CD4-positive, alpha-beta T cell treated with Interleukin-1 beta for 1 hour (primary cell): Measurements from ENCODE around the gene TMPRSS6.

Source experiments
- DNase-seq, 2 donors: peaks; one replicate each; pipeline ENCODE4 v3.0.0-alpha.2; 2020 to 2022

The TMPRSS6 gene

DNA sequence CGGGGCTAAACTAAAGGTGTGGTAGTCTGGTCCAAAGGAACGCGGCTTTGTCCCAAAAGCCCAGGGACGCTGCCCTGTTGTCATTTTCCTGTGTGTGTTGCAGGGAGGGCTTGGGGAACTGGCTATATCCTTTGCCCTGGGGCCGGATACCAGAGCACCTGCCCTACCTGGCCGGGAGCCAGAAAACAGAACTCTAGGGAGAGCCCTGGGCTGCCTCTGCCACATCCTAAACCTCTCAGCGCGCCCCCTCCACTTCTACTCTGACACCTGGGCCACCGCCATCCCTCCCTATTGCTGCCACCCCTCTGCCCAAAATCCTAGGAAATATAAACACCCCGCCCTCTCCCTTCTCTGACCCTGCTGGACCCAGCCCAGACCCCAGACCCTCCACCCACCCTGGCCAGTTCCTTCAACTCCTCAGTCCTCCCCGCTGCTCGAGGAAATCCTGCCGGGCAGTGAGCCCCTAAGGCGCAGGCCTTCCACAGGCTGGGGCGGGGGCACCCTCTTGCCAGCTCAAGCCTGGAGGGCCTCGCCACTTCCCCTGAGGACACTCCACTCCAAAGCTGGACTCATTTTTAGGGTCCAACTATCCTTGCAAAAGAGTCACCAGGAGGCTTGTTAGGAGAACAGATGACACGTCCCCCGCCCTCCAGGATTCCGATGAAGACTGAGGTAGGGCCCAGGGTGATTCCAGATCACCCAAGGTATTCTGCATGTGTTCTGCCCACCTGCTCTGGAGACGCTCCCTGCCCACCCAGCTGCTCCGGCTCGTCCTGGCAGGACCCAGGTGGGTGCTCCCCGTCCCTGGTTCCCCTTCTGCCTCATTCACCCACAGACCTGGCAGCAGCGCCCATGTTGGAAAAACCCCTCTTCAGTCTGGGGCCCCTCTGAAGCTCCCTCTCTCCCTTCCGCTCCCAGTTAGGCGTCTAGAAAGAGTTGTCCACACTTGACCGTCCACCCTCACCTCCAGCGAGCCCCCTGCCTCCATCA, 45.8 kb downstream of the TMPRSS6 start:
- no peak for DNase-seq

DNA sequence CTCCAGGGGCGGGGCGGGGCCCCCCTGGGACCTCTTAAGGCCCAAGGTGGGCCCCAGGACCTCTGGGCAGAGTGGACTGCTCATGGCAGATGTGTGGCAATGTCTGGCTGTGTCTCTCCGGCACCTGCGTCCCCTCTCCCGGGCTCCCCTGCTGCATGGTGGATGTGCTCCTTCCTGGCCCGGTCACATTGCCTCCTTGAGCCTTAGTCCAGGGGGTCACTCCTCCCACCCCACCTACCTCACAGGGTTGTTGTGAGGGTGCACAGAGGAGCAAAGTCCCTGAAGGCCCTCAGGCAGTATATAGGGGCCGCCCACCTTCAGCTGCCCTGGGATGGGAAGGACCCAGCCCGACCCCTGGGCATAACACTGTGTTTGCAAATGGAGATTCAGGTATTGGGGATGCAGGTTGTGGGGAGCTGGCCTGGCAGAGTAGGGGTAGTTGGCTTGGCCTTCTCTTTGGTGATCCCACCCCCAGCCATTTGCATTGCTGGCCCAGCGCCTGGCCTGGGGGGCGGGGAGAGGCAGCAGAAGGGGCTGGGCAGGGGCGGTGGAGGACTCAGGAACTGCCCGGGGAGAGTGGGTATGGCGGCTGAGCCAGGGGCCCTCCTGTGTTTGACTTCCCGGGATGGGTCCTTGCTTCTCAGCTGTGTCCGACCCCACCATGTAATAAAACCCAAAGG, 46.7 kb downstream of the TMPRSS6 start:
- no peak for DNase-seq

DNA sequence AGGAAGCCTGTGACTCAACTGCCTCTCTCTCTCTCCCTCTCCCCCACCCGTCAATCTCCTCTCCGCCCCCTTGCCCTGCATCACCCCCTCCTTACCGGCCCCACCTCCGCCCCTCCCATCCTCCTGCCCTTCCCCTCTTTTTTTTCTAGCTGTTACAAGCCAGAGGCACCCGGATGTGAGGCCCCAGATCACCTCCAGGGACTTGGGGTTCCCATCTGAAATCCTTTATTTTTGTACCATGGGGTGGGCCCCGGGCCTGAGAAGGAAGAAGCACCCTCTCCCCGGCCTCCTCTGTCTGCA, 47.2 kb downstream of the TMPRSS6 start:
- DNase-seq = no peak

DNA sequence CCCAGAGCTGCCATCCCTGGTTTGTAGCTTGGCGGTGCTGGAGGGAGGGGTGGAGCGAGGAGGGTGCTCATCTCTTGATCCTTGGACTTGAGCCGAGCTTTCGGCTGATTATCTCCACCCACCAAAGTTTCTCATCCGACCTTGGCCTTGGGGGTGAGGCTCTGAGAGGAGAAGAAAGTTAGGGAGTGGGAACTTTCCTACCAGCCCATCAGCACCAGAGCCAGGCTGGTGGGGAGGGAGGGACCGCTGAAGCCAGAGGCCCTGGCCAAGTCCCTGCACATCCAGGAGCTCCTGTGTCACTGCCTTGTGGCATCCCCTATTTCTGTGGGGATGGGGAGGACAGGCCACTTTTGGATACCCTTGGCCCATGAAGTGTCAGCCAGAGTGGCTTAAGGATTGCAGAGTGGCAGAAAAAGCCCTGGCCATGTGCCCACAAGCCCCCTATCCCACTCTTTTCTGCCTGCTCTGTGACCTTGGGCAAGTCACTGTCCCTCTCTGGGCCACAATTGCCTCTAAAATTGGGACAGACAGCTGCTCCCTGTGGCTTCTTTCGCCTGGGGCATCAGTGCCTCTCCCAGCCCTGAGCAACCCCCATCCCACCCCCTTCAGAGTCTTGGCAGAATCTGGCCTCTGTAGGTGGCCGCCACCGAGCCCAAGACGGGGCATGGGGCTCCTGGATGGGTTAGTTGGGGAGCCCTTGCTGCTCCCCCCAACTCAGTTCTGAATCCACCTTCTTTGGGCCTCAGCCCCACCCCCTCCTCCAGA, 47.7 kb downstream of the TMPRSS6 start:
- no peak for DNase-seq

DNA sequence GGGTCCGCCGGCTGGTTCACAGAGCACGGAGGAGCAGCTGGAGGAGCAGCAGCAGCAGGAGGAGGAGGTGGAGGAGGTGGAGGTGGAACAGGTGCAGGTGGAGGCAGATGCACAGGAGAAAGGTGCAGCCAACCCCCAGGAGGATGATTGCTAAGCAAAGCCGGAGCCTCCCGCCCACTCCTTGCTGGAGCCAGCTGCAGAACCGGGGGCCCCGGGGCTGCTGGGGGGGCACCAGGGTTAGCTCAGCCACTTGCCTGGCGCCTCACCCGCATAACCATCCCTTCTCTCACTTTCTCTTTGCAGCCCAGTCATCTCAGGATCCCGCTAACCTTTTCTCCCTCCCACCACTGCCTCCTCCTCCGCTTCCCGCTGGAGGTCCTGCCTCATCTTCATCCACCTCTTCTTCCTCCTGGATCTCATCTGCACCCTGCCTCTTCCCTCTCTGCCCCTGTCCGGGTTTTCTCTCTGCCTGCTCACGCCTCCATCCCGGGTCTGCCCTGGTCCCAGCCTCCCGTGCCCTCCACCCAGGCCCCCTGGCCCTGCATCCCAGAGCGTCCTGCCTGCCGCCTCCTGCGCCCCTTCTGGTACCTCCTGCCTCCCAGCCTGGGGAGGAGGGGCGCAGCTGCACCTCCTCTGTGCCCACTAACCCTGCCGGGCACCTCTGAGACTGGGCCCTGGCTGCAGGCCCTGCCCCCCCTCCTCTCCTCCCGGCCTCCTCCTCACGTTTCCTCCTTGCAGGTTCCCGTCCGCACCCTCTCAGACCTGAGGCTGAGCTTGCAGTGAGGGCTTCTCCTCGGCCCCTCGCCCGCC, 48.5 kb downstream of the TMPRSS6 start:
- no peak for DNase-seq

DNA sequence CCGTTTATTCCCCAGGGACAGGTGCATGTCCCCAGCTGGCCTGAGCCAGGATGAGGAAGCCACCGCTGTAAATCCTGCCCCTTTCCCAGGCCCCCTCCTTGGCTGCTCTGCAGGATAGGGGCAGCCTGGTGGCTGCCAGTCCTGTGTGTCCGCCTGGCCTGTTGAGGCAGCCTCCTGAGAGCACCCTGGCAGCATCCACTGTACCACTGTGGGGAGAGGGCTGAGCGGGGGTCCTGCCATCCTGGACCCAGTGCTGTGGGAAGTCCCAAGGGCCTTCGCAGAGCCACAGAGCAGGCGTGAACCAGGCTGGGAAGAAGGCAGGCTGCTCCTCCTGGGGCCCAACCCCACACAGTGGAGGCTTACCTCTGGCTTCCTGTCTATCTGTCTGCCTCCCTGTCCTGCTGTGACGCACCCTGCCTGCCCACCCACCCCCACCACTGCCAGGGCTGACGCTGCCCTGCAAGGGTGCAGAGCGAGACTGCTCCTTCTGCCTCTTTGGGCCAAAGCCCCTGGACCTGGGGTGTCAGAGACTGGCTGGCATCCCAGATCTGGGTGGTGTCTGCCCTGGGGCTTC, 49.5 kb downstream of the TMPRSS6 start:
- no peak for DNase-seq

DNA sequence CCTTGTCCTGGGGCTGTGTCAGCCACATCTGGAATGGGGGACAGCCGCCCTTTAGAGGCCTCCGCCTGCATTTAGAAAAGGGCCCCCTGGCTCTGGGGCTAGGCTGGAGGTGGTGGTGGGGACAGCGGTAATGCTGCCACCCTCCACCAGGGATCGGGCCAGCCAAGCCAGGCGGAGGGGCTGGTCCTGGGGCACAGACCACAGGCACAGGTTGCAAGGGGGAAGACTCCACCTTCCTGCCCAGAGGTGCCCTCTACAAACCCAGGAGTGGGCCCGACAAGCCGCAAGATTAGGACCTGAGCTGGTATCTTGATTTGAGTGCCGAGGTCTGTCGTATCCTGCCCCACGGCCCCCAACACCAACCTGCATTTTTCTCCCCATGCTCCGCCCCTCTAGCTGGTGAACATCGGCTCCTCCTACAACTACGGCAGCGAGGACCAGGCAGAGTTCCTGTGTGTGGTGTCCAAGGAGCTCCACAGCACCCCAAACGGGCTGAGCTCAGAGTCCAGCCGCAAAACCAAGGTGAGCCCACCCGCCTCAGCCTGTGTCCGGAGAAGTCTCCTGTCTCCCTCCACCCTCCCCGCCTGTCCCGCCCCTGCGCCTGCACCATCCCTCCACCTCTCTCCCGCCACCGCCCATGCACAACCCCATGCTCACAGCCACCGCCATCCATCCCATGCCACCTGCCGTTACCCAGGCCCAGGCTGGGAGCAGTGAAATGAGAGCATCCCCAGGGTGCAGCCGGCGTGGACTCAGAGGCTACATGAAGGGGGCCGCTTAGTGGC, 50.4 kb downstream of the TMPRSS6 start:
- no peak for DNase-seq

DNA sequence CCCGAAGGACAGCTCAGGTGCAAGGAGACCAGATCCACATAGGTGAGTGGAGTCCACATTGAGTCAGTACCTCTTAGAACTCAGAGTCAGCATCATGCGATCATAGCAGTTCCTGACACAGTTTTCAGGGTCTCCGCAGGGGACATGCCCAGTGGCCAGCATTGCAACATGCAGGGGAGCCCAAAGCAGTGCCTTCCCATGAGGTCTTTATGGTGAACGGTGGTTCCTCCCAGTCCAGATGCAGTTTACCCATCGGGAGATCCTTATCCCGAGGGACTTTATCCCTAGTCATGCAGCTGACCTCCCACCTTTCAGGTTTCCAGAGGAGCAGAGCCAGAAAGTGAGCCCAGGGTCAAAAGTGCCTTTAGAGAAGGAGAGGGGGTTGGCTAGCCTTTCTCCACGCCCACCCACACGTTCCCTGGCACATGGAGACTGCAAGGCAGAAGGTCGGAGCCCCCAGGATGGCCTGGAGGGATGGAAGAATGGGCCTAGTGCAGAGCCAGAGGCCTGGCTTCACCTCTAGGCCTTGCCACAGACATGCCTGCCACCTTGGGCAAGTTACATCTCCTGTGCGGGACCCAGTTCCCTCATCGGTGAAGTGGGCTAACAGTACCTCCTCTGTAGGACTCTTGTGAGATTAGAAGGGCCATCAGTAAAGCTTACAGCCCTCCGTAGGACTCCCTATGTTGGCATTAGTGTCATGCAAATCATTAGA, 51.6 kb downstream of the TMPRSS6 start:
- DNase-seq = no peak

DNA sequence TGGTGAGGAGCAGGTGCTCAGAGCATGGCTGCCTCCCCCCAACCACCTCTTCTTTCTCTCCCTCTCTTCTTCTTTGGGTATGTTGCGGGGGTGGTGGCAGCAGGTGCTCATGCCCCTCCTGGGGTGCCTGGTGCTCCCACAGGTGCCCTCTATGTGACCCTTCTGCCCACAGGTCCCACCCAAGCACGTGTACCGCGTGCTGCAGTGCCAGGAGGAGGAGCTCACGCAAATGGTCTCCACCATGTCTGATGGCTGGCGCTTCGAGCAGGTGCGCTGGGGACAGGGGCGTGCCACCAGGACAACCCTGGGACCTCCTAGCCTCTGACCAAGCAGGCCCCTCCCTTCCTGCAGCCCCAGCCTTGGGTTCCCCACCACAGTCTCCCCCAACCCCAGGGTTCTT, 52.3 kb downstream of the TMPRSS6 start:
- no peak for DNase-seq

DNA sequence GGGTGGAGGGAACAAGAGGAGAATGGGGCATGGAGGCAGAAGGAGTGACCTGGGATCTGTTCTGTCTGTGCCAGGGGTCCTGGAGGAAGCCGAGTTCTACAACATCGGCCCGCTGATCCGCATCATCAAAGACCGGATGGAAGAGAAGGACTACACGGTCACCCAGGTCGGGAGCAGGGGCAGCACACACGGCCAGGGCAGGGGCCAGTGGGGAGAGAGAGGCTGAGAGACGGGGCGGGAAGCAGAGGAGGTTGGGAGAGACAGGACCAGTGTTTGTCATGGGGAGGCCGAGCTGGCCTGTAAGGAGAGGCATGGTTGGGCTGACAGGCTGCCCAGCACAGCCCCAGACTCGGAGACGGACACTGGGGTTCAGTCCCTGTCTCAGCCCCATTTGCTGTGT, 53.3 kb downstream of the TMPRSS6 start:
- DNase-seq = no peak

DNA sequence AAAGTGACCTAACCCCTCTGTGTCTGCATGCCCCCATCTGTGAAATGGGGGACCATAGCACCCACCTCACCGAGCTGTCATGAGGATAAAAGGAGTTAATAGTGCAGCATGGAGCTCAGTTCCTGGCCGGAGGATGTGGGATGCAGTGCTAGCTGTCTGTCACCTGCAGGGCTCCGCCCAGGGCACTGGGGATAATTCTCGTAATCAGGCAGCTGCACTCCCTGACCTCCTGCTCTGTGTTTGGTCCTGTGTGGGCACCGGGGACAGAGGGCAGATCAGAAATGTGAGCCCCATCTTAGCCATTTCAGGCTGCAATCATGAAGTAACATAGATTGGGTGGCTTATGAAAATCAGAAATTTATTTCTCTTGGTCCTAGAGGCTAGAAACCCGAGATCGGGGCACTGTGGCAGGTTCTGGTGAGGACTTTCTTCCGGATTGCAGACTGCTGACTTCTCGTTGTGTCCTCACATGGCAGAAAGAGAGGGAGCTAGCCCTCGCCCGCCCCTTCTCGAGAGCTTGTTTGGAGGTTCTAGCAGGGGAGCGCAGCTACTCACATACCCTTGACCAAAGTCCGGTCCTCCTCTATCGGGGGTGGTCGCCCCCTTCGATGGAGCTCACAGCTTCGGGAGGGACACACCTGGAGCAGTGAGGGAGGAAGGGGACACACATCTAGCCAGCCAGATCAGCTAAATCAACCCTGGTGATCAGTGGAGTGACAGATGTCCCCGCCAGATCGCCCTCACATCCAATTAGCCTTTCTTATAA, 54.7 kb downstream of the TMPRSS6 start:
- DNase-seq = no peak

DNA sequence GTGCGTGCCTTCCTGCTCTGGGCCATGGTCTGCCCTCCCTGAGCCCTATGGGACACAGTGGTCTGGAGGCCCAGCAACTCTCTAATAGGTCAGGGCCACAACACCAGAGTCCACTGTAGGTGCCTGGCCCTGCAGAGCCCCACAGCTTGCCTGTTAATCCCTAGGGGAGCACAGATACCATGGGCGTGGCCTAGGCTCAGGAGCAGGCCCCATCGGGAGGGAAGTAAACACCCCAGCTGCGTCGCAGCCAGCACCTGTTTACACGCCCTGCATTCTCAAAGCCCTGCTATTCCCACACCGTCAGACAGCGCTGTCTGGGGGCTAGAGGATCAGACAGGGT, 55.5 kb downstream of the TMPRSS6 start:
- no peak for DNase-seq

DNA sequence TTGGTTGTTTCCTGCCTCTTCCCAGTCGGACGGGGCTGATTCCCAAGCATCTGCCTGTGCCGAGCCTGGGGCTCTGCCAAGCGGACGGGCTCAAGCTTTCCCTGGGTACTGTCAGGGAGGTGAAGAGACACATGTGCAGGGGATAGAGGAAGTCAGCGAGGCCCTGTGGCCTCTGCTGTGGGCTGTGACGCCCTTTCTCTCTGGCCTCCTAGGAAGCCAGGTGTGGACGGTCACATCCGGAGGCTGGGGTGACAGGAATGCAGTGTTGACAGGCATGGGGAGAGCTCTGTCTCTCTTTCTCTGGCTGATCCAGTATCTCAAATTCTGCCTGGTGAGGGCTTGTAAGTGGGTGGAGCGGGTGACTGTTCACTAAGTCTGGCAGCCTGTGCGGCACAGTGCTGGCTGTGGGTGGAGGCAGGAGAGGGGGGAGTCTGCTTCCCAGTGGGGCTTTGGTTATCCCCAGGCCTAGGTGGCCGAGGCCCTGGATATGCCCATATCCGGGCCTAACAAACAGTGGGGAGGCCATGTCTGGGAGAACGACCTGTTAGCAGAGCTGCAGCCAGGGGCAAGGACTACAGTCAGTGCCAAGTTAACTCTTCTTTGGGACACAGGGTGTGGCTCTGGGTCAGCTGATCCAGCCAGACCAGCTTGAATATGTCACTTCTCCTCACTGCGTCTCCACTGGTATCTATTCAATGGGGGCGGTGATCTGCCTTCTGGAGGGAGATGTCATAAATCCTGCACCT, 56.0 kb downstream of the TMPRSS6 start:
- DNase-seq = no peak

DNA sequence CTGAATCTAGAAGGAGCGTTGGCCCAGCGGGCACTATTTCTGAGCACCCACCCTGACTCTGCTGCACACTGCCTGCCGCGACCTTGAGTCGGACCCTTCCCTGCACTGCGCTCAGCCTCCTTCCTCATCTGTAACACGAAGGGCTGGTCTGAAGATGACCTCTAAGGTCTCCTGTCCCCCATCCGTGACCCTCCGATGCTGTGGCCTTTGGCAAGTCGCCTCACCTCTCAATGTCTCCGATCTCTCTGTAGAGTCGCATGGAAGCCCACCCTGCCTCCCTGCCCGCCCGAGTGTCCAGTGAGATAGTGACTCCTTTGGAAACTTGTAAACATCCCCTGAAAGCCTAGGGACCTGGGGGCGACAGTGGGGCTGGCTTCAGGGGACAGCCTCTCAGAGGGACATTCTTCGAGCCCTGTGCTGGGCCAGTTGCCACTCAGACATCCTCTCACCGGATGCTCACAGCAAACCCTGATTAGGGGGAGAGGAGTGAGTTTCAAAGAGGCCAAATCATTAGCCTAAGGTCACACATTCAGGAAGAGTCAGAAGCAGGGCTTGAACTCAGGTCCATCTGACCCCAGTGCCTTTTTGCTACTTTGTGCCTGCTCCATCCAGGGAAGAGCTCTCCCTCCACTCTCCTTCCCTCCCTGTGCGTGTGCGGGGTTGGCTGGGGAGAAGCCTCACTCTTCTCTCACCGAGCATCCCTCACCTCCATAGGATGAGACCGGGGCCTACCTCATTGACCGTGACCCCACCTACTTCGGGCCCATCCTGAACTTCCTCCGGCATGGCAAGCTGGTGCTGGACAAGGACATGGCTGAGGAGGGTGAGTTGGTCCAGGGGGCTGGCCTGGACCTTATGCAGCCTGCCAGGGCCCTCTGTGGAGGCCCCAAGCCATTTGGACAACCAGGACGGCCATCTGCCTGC, 56.9 kb downstream of the TMPRSS6 start:
- no peak for DNase-seq

DNA sequence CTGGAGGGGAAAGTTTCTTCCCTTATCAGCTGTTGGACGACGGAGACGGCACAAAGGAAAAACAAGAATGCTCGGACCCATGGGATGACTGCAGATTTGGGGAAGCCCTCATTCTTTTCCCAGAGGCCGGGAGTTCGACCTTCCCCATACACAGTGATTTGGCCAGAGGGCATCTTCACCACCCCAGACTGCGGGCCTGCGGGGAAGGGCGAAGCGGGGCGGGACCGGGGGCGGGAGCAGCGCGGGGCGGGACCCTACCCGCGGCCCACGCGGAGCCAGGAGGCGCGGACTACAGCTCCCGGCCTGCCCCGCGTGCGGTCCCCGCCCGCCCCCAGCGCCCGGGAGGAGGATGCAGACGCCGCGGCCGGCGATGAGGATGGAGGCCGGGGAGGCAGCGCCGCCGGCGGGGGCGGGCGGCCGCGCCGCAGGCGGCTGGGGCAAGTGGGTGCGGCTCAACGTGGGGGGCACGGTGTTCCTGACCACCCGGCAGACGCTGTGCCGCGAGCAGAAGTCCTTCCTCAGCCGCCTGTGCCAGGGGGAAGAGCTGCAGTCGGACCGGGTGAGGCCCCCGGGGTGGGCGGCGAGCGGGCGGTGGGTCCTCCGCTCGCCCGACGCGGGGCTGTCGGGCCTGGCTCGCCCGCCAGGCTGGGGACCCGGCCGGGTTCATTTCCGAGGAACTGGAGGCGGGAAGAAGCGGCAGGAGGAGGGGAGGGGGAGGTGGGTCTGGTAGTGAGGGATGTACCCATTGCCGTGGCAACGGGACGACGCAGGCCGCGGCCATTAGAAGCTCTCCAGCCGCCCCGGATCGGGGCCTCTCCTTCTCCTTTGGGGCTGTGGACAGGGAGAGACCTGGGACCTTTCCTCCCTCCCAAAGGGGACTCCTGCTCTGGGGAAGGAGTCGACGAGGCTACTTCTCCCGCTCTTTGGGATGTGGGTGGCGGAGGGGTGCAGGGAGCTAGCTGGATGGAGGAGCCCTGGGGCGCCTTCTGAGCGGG, 57.8 kb downstream of the TMPRSS6 start, which contains the start of gene KCTD17:
TSS of gene KCTD17 (plus strand) at position 352 of the 995 bp plus-strand sequence. CDS start at position 371, 19 bp downstream.
- peak; percentile 76 to 80 for DNase-seq

DNA sequence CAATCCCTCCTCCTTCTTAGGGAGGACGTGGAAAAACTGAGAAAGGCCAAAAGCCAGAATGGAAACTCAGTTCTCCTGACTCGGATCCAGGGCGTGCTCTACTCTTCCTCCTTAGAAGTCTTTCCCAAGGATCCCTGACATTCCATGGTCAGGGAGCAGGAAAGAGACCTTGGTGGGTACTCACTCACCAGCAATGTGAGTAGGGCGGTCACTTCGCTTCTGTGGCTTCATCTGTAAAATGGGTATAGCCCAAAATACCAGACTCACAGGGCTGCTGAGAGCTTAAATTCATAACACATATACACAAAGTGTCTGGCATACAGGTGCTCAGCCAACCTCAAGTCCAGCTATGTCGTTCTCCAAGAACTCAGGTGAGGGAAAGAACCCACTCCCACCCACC, 58.6 kb downstream of the TMPRSS6 start:
- no peak for DNase-seq

DNA sequence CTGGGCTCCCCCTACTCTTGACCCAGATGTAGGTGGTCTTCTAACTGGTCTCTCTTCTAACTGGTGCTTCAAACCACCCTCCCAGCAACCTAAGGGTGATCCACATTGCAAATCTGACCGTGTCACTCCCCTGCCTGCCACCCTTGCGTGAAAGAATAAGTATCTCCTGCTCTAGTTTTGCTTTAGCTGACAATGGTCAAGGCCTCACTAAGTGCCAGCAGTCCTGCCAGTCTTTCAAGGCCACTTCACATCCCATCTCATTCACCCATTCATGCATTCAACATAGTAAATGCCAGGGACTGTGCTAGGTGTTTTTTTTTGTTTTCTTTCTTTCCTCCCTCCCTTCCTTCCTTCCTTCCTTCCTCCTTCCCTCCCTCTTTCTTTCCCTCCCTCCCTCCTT, 60.3 kb downstream of the TMPRSS6 start:
- no peak for DNase-seq
